GM12878 (cell line): Measurements from ENCODE around the gene THUMPD2. TPM values are rescaled to one million over a fixed set of nuclear protein-coding genes. Genes with fewer than 3 reads are reported as not detected.
A peak's percentile ranks its signal among the peaks of the same experiment; 100 is the strongest.

Source experiments
- ATAC-seq: fragments of 200-7000 bp; cut with Tn5 transposase; 3 replicates; pipeline ENCODE4 v1.9.1; 2020; ENCODE audit warnings: mild to moderate bottlenecking, moderate library complexity
- Bru-seq: library from RNA; stranded (reverse); fragments of 400-500 nt; gene quantifications from one replicate; lab custom pipeline; 2021; lab: Mats Ljungman, UMichigan
- BruChase-seq, 2 experiments: library from RNA; stranded (reverse); fragments of 400-500 nt; gene quantifications; one replicate each; lab custom pipeline; 2021; lab: Mats Ljungman, UMichigan
- BruUV-seq: library from RNA; stranded (reverse); fragments of 400-500 nt; replicated peaks from 2 replicates; lab custom pipeline; 2021; lab: Mats Ljungman, UMichigan
- CTCF ChIA-PET: fragments of 300-600 bp; sonication (Branson Sonifier 250); formaldehyde crosslinking; extraction: SDS; loops from one replicate; lab custom pipeline; 2021; ENCODE audit warnings: inconsistent platforms; lab: Yijun Ruan, JAX
- POLR2A ChIA-PET: fragments of 350-600 bp; formaldehyde crosslinking; extraction: SDS; loops from one replicate; lab custom pipeline; 2021; ENCODE audit warnings: inconsistent platforms; lab: Charles Lee
- RAD21 ChIA-PET: fragments of 300-600 bp; sonication (Branson Sonifier 250); formaldehyde crosslinking; loops from one replicate; lab custom pipeline; 2023; ENCODE audit warnings: antibody characterized with exemption; ENCODE audit not compliant: unreplicated experiment; lab: Charles Lee
- SMC1A ChIA-PET: fragments of 300-600 bp; sonication (Branson Sonifier 250); formaldehyde crosslinking; loops from one replicate; lab custom pipeline; 2023; ENCODE audit not compliant: unreplicated experiment, uncharacterized antibody; lab: Charles Lee
- DNase-seq: peaks from one replicate; pipeline ENCODE4 v3.0.0-alpha.2; 2011; ENCODE audit warnings: low read depth, low spot score
- FAIRE-seq: peaks from 3 replicates; lab custom pipeline; 2011; peaks lifted over from hg19 to GRCh38; lab: Jason Lieb, UNC
- H2AFZ ChIP-seq: 2 replicates; pipeline ENCODE4 v1.6.0; 2011; ENCODE audit warnings: low read depth, low read length, control low read depth; ENCODE audit not compliant: control insufficient read depth
- H3K27ac ChIP-seq: 2 replicates; pipeline ENCODE4 v1.5.1; 2011; ENCODE audit warnings: control low read depth; ENCODE audit not compliant: control insufficient read depth, insufficient read depth
- H3K27me3 ChIP-seq, 2 experiments: replicated peaks in 1 of 2; 2 replicates each; pipeline versions ENCODE4 v1.6.0 to v1.6.1; 2011; ENCODE audit warnings: low read length in 1 of 2; ENCODE audit not compliant: control insufficient read depth in 2 of 2, insufficient read depth in 2 of 2
- H3K36me3 ChIP-seq, 2 experiments: 2 replicates each; pipeline ENCODE4 v1.5.1; 2011; ENCODE audit warnings: low read length in 1 of 2; ENCODE audit not compliant: control insufficient read depth in 2 of 2, insufficient read depth in 2 of 2
- H3K4me1 ChIP-seq: 2 replicates; pipeline ENCODE4 v1.6.1; 2011; ENCODE audit warnings: mild to moderate bottlenecking, low read length, moderate library complexity, mixed read lengths; ENCODE audit not compliant: control insufficient read depth, insufficient read depth
- H3K4me2 ChIP-seq: 2 replicates; pipeline ENCODE4 v1.6.0; 2011; ENCODE audit warnings: control low read depth; ENCODE audit not compliant: control insufficient read depth, insufficient read depth
- H3K4me3 ChIP-seq: fragments of 200-600 bp; sonication (generic); 2 replicates; pipeline ENCODE4 v1.5.1; 2016
- H3K79me2 ChIP-seq: 2 replicates; pipeline ENCODE4 v1.6.0; 2011; ENCODE audit warnings: low read length; ENCODE audit not compliant: control insufficient read depth, insufficient read depth
- H3K9ac ChIP-seq: 2 replicates; pipeline ENCODE4 v1.8.0; 2011; ENCODE audit warnings: low read length, control low read depth, mixed read lengths; ENCODE audit not compliant: control insufficient read depth, insufficient read depth
- H3K9me3 ChIP-seq: replicated peaks from 3 replicates; pipeline ENCODE4 v1.5.1; 2011; ENCODE audit warnings: mild to moderate bottlenecking, low read length; ENCODE audit not compliant: control insufficient read depth, insufficient read depth
- H4K20me1 ChIP-seq: 2 replicates; pipeline ENCODE4 v1.6.0; 2011; ENCODE audit not compliant: control insufficient read depth, insufficient read depth
- BRCA1 ChIP-seq: IDR thresholded peaks from 2 replicates; pipeline ENCODE4 v1.6.1; 2011; ENCODE audit warnings: low read depth, low read length, improper control_type of control experiment
- CHD2 ChIP-seq: IDR thresholded peaks from 2 replicates; pipeline ENCODE4 v1.6.1; 2011; ENCODE audit warnings: low read depth, low read length, improper control_type of control experiment, borderline replicate concordance
- HCFC1 ChIP-seq: fragments of 150-350 bp; IDR thresholded peaks from 2 replicates; pipeline ENCODE4 v1.6.1; 2014; ENCODE audit warnings: low read length
- IKZF2 ChIP-seq, 2 experiments: fragments of 450-650 bp; IDR thresholded peaks; 2 replicates each; pipeline ENCODE4 v1.6.1; 2017; ENCODE audit warnings: mild to moderate bottlenecking in 2 of 2, moderate library complexity in 2 of 2
- MXI1 ChIP-seq: fragments of 150-350 bp; IDR thresholded peaks from 2 replicates; pipeline ENCODE4 v1.6.1; 2011; ENCODE audit warnings: low read depth, mild to moderate bottlenecking, inconsistent platforms, low read length, improper control_type of control experiment
- PBX3 ChIP-seq: IDR thresholded peaks from 2 replicates; pipeline ENCODE4 v1.6.1; 2011; ENCODE audit warnings: mild to moderate bottlenecking, low read depth, low read length, moderate library complexity; ENCODE audit not compliant: insufficient replicate concordance
- RCOR1 ChIP-seq: conservative IDR thresholded peaks from 2 replicates; pipeline ENCODE4 v1.6.1; 2012; ENCODE audit warnings: low read depth, low read length, improper control_type of control experiment
- TAF1 ChIP-seq: IDR thresholded peaks from 2 replicates; pipeline ENCODE4 v1.6.1; 2011; ENCODE audit warnings: mild to moderate bottlenecking, low read depth, low read length, borderline replicate concordance
- WGBS: methylation state at CpG from one replicate; pipeline ENCODE4 v1.1.6; 2016; ENCODE audit warnings: low lambda C conversion rate; ENCODE audit not compliant: insufficient replicate concordance, insufficient coverage; ENCODE audit errors: missing lambda C conversion rate; 5-methylcytosine and 5-hydroxymethylcytosine counted together
- in situ Hi-C: fragments of 300-500 bp; cut with MboI; formaldehyde crosslinking; loops from 9 replicates; pipeline ENCODE4 v1.14.3; 2018; ENCODE audit warnings: mixed read lengths
- intact Hi-C: fragments of 100-400 bp; cut with micrococcal nuclease; formaldehyde crosslinking; loops from one replicate; pipeline ENCODE4 v1.14.2; 2022; ENCODE audit not compliant: unreplicated experiment
- long read RNA-seq, 2 experiments: library from polyadenylated mRNA; unstranded; transcript quantifications; one replicate each; pipeline ENCODE4 v2.0.0, GENCODE V29; 2019 to 2020
- polyA minus RNA-seq, 3 experiments: library from RNA; depleted of rRNA, polyadenylated mRNA; stranded (reverse); fragments of >200 nt; gene quantifications; 2 replicates each; pipeline ENCODE4 v1.2.3, GENCODE V29; 2011
- polyA plus RNA-seq, 11 experiments: library from polyadenylated mRNA; depleted of rRNA in 4 of 11; unstranded in 6 of 11; stranded (reverse) in 5 of 11; fragments of >200 nt; fragmentation: Nextera tagmentation in 4 of 11; fragmentation: Illumina TruSeq in 1 of 11; extraction: Ambion mirVana in 4 of 11; extraction: Trizol in 1 of 11; gene quantifications; 1 replicate in 1 of 11; 2 replicates in 10 of 11; pipeline versions ENCODE4 v1.2.1 to v1.2.3, GENCODE V29; 2011 to 2016; ENCODE audit warnings: inconsistent platforms in 2 of 11, missing spikeins in 2 of 11, low read depth in 1 of 11
- total RNA-seq, 4 experiments: library from RNA; depleted of rRNA in 3 of 4; stranded (reverse); fragments of >200 nt in 3 of 4; fragmentation: Illumina TruSeq in 1 of 4; extraction: Trizol in 1 of 4; gene quantifications; 2 replicates each; pipeline versions ENCODE4 v1.2.1 to v1.2.3, GENCODE V29; 2013 to 2021
- TF ChIP-seq, protein P1 (sequence below): fragments of 450-650 bp; IDR thresholded peaks from 2 replicates; pipeline ENCODE4 v1.6.1; 2017; ENCODE audit warnings: mild to moderate bottlenecking, moderate library complexity
- TF ChIP-seq, protein P2 (sequence below): IDR thresholded peaks from 2 replicates; pipeline ENCODE4 v1.6.1; 2011; ENCODE audit warnings: low read depth, low read length, improper control_type of control experiment, borderline replicate concordance
- TF ChIP-seq, protein P3 (sequence below): IDR thresholded peaks from 2 replicates; pipeline ENCODE4 v1.6.1; 2011; ENCODE audit warnings: low read depth, mild to moderate bottlenecking, low read length, moderate library complexity, borderline replicate concordance; ENCODE audit errors: extremely low read depth

Gene THUMPD2
- 45.6 and 47.7 TPM in 2 replicates for total RNA-seq (2013; cell fraction: nucleolus; rRNA removed)
- total RNA-seq (2014; rRNA removed) (13.7 and 17.8 TPM in 2 replicates), total RNA-seq (2014; rRNA removed; fragmentation: Illumina TruSeq; extraction: Trizol) (18.3 and 19.7 TPM in 2 replicates), total RNA-seq (2021) (10.3 and 10.7 TPM in 2 replicates), polyA plus RNA-seq (2011; rRNA removed) (19.3 and 28.5 TPM in 2 replicates), polyA plus RNA-seq (2014; fragmentation: Illumina TruSeq; extraction: Trizol) (17.3 and 23.4 TPM in 2 replicates), polyA plus RNA-seq (2014; fragmentation: Nextera tagmentation; extraction: Ambion mirVana) (1 to 10 TPM; 6.7 to 9.4 TPM), polyA plus RNA-seq (2014; rRNA removed) (13.6 and 17.0 TPM in 2 replicates), polyA plus RNA-seq (2016; fragmentation: Nextera tagmentation; extraction: Ambion mirVana) (10 to 100 TPM; 12.3 to 14.0 TPM), polyA minus RNA-seq (2011; rRNA and poly(A)+ RNA removed) (9.0 and 12.3 TPM in 2 replicates), Bru-seq, nascent RNA (percentile 90 among the genes with signal in this experiment), BruChase-seq, experiment 1, labeled RNA remaining after a 6-hour chase (percentile 60 among the genes with signal in this experiment), BruChase-seq, experiment 2, labeled RNA remaining after a 2-hour chase (percentile 68 among the genes with signal in this experiment)
- polyA plus RNA-seq (2011; ENCODE audit: low read depth): 10.2 TPM
- 5.6 and 6.5 TPM in 2 replicates for polyA plus RNA-seq (2011; cell fraction: cytosol; rRNA removed)
- polyA plus RNA-seq (2011; cell fraction: nucleus; rRNA removed): 15.4 and 17.9 TPM in 2 replicates
- 11.7 and 12.6 TPM in 2 replicates for polyA plus RNA-seq (2012)
- 1.3 and 5.1 TPM in 2 replicates for polyA minus RNA-seq (2011; cell fraction: cytosol; rRNA and poly(A)+ RNA removed)
- 30.3 and 30.7 TPM in 2 replicates for polyA minus RNA-seq (2011; cell fraction: nucleus; rRNA and poly(A)+ RNA removed)
- long read RNA-seq, experiment 1, transcript THUMPD2-204 (10 exons, 1,970 nt): major isoform, 7 of 13 reads
- long read RNA-seq, experiment 1, partial matches to known transcripts: 0 of 13 reads
- long read RNA-seq, experiment 1, other reads (novel, unspliced or antisense): 5 of 13 reads
- long read RNA-seq, experiment 2, transcript THUMPD2-204 (10 exons, 1,970 nt): major isoform, 20 of 70 reads
- long read RNA-seq, experiment 2, partial matches to known transcripts: 18 of 70 reads
- long read RNA-seq, experiment 2, other reads (novel, unspliced or antisense): 31 of 70 reads

GRCh38 chr2:39778775-39779340 lies at the start of gene THUMPD2:
Gene THUMPD2 (minus strand): TSS chr2:39779258. CDS start chr2:39779239, 19 bp downstream.
- Histone ChIP-seq H3K4me3 (peak within 1 kb of the TSS; percentile 74), H3K9me3 (no peaks in the 10 kb centered on the region), H3K9ac (peak within 1 kb of the TSS; percentile 96), H3K27ac (peak within 1 kb of the TSS; percentile 84), H2AFZ (peak within 1 kb of the TSS; percentile 96), H3K79me2 (peaks cover 46% of the 10 kb centered on the region), H3K4me2 (peak within 1 kb of the TSS; percentile 89), H4K20me1 (no peaks in the 10 kb centered on the region), H3K36me3 (no peaks in the 10 kb centered on the region), H3K4me1 (peaks cover 4% of the 10 kb centered on the region), H3K27me3 (no peaks in the 10 kb centered on the region)
- ChIA-PET POLR2A (no interaction called here), RAD21 (interaction anchor here (0.5 kb wide), 1 partner anchor 35 kb away, joined by 3 read pairs; no protein-coding TSS in a partner anchor), SMC1A (interaction anchor here (0.6 to 2.1 kb wide), 2 partner anchors 18 to 81 kb away, joined by 3 to 6 read pairs; no protein-coding TSS in a partner anchor), CTCF (no interaction called here)
- FAIRE-seq (no peak), ATAC-seq (peak; percentile 86), DNase-seq (no peak)
- under 1% methylated on average over 53 of the region's 54 CpGs for WGBS
- in situ Hi-C loops (no loop called here), intact Hi-C loops (no loop called here)
- BruUV-seq: no TSS peak
- TF ChIP-seq TAF1: peak; percentile 64; the same call in 1 of the 2 replicates
- TF ChIP-seq, protein P1, sequence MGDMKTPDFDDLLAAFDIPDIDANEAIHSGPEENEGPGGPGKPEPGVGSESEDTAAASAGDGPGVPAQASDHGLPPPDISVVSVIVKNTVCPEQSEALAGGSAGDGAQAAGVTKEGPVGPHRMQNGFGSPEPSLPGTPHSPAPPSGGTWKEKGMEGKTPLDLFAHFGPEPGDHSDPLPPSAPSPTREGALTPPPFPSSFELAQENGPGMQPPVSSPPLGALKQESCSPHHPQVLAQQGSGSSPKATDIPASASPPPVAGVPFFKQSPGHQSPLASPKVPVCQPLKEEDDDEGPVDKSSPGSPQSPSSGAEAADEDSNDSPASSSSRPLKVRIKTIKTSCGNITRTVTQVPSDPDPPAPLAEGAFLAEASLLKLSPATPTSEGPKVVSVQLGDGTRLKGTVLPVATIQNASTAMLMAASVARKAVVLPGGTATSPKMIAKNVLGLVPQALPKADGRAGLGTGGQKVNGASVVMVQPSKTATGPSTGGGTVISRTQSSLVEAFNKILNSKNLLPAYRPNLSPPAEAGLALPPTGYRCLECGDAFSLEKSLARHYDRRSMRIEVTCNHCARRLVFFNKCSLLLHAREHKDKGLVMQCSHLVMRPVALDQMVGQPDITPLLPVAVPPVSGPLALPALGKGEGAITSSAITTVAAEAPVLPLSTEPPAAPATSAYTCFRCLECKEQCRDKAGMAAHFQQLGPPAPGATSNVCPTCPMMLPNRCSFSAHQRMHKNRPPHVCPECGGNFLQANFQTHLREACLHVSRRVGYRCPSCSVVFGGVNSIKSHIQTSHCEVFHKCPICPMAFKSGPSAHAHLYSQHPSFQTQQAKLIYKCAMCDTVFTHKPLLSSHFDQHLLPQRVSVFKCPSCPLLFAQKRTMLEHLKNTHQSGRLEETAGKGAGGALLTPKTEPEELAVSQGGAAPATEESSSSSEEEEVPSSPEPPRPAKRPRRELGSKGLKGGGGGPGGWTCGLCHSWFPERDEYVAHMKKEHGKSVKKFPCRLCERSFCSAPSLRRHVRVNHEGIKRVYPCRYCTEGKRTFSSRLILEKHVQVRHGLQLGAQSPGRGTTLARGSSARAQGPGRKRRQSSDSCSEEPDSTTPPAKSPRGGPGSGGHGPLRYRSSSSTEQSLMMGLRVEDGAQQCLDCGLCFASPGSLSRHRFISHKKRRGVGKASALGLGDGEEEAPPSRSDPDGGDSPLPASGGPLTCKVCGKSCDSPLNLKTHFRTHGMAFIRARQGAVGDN: peak; percentile 71
- 0 out of 4 replicates have a peak, but pooled peaks of 1 of the 2 experiments have one; percentile 10 for TF ChIP-seq IKZF2 (IDR thresholded peaks at IDR 0.05)
- 0 out of 2 replicates have a peak, but pooled peaks have one; percentile 18 for TF ChIP-seq MXI1
- TF ChIP-seq CHD2: 0 out of 2 replicates have a peak, but pooled peaks have one; percentile 18
- TF ChIP-seq HCFC1: no peak
- no peak for TF ChIP-seq BRCA1
- peak; percentile 57 for TF ChIP-seq PBX3
- TF ChIP-seq, protein P2, sequence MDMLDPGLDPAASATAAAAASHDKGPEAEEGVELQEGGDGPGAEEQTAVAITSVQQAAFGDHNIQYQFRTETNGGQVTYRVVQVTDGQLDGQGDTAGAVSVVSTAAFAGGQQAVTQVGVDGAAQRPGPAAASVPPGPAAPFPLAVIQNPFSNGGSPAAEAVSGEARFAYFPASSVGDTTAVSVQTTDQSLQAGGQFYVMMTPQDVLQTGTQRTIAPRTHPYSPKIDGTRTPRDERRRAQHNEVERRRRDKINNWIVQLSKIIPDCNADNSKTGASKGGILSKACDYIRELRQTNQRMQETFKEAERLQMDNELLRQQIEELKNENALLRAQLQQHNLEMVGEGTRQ: no peak; the same call in none of the 2 replicates
- TF ChIP-seq RCOR1: no peak
- TF ChIP-seq, protein P3, sequence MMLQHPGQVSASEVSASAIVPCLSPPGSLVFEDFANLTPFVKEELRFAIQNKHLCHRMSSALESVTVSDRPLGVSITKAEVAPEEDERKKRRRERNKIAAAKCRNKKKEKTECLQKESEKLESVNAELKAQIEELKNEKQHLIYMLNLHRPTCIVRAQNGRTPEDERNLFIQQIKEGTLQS: 0 out of 2 replicates have a peak, but pooled peaks have one; percentile 9
